GM12873 (cell line): ENCODE data around the gene ZFPL1.

Source experiments
- CTCF ChIP-seq: IDR thresholded peaks from 2 replicates; pipeline ENCODE4 v1.5.1; 2012; ENCODE audit warnings: low read depth, mild to moderate bottlenecking, moderate library complexity, low read length, control low read depth; ENCODE audit not compliant: insufficient read depth; ENCODE audit errors: missing control alignments

ZFPL1 gene

GRCh38 chr11:65111744-65112545, 27.9 kb downstream of the ZFPL1 start, which contains the start of gene TM7SF2:
Gene TM7SF2 (plus strand): TSS chr11:65111872. CDS start chr11:65112016, 144 bp downstream.
- TF ChIP-seq CTCF: no peak

- peak; percentile 89 for TF ChIP-seq CTCF
Observed at GRCh38 chr11:65112546-65113360, 28.7 kb downstream of the ZFPL1 start.

- no peak for TF ChIP-seq CTCF
Observed at GRCh38 chr11:65113361-65113756, 29.3 kb downstream of the ZFPL1 start.

- TF ChIP-seq CTCF: no peak
Observed at GRCh38 chr11:65113839-65114238, 29.8 kb downstream of the ZFPL1 start.

- TF ChIP-seq CTCF: no peak
Observed at GRCh38 chr11:65114538-65115171, 30.6 kb downstream of the ZFPL1 start.

- TF ChIP-seq CTCF: no peak
Observed at GRCh38 chr11:65115361-65116082, 31.5 kb downstream of the ZFPL1 start.
